SK-N-SH treated with all-trans-retinoic acid at 6 μM for 48 hours (cell line): ENCODE measurements around the gene ERN2.

Source experiments
- ATAC-seq: fragments of 200-7000 bp; cut with Tn5 transposase; 3 replicates; pipeline ENCODE4 v1.9.1; 2020; ENCODE audit warnings: mild to moderate bottlenecking, moderate library complexity
- ARNTL ChIP-seq: fragments of 450-650 bp; formaldehyde crosslinking; IDR thresholded peaks from 2 replicates; pipeline ENCODE4 v1.5.0; 2020; ENCODE audit warnings: low read depth, mild to moderate bottlenecking, moderate library complexity, borderline replicate concordance
- BACH2 ChIP-seq: fragments of 250-450 bp; sonication (Bioruptor Pico); IDR thresholded peaks from 2 replicates; pipeline ENCODE4 v1.9.0; 2021; ENCODE audit warnings: mild to moderate bottlenecking, borderline replicate concordance
- CREB5 ChIP-seq: fragments of 250-450 bp; sonication (Bioruptor Pico); IDR thresholded peaks from 2 replicates; pipeline ENCODE4 v1.5.1; 2020; ENCODE audit warnings: low read depth, mild to moderate bottlenecking, moderate library complexity
- CSDC2 ChIP-seq: fragments of 250-450 bp; sonication (Bioruptor Pico); IDR thresholded peaks from 2 replicates; pipeline ENCODE4 v1.5.0; 2020; ENCODE audit warnings: mild to moderate bottlenecking, moderate library complexity
- CSRNP3 ChIP-seq: fragments of 250-450 bp; sonication (Bioruptor Pico); IDR thresholded peaks from 2 replicates; pipeline ENCODE4 v1.5.1; 2021; ENCODE audit warnings: mild to moderate bottlenecking, moderate library complexity
- ESRRG ChIP-seq: fragments of 250-450 bp; sonication (Bioruptor Pico); IDR thresholded peaks from 2 replicates; pipeline ENCODE4 v1.6.1; 2021; ENCODE audit warnings: mild to moderate bottlenecking
- GLIS3 ChIP-seq: fragments of 250-450 bp; sonication (Bioruptor Pico); IDR thresholded peaks from 2 replicates; pipeline ENCODE4 v1.5.0; 2020; ENCODE audit warnings: mild to moderate bottlenecking, moderate library complexity
- ISL1 ChIP-seq: fragments of 250-450 bp; sonication (Bioruptor Pico); IDR thresholded peaks from 2 replicates; pipeline ENCODE4 v2.1.2; 2022; ENCODE audit warnings: mild to moderate bottlenecking, moderate library complexity
- OSR1 ChIP-seq: fragments of 250-450 bp; sonication (Bioruptor Pico); IDR thresholded peaks from 2 replicates; pipeline ENCODE4 v1.8.0; 2022; ENCODE audit warnings: moderate library complexity, mild to moderate bottlenecking, inconsistent platforms
- PATZ1 ChIP-seq: fragments of 250-450 bp; sonication (Bioruptor Pico); IDR thresholded peaks from 2 replicates; pipeline ENCODE4 v1.8.0; 2020; ENCODE audit warnings: mild to moderate bottlenecking, moderate library complexity, borderline replicate concordance
- PPARA ChIP-seq: fragments of 250-450 bp; sonication (Bioruptor Pico); IDR thresholded peaks from 2 replicates; pipeline ENCODE4 v1.5.0; 2020; ENCODE audit warnings: mild to moderate bottlenecking, borderline replicate concordance
- RARB ChIP-seq: fragments of 250-450 bp; sonication (Bioruptor Pico); IDR thresholded peaks from 2 replicates; pipeline ENCODE4 v1.8.0; 2021; ENCODE audit warnings: mild to moderate bottlenecking, moderate library complexity
- SNAI2 ChIP-seq: fragments of 250-450 bp; sonication (Bioruptor Pico); IDR thresholded peaks from 2 replicates; pipeline ENCODE4 v1.5.0; 2020; ENCODE audit warnings: mild to moderate bottlenecking, moderate library complexity
- TCF4 ChIP-seq: fragments of 250-450 bp; sonication (Bioruptor Pico); IDR thresholded peaks from 2 replicates; pipeline ENCODE4 v1.8.0; 2021; ENCODE audit warnings: mild to moderate bottlenecking, moderate library complexity, borderline replicate concordance
- TOX ChIP-seq: fragments of 250-450 bp; sonication (Bioruptor Pico); IDR thresholded peaks from 2 replicates; pipeline ENCODE4 v1.8.0; 2021; ENCODE audit warnings: mild to moderate bottlenecking, moderate library complexity, borderline replicate concordance
- TSHZ2 ChIP-seq: fragments of 250-450 bp; sonication (Bioruptor Pico); IDR thresholded peaks from 2 replicates; pipeline ENCODE4 v1.5.0; 2020; ENCODE audit warnings: mild to moderate bottlenecking, moderate library complexity
- ZC3H10 ChIP-seq: fragments of 250-450 bp; sonication (Bioruptor Pico); IDR thresholded peaks from 2 replicates; pipeline ENCODE4 v1.5.1; 2021; ENCODE audit warnings: mild to moderate bottlenecking, moderate library complexity
- ZFP3 ChIP-seq: fragments of 250-450 bp; sonication (Bioruptor Pico); IDR thresholded peaks from 2 replicates; pipeline ENCODE4 v1.5.0; 2020; ENCODE audit warnings: mild to moderate bottlenecking, moderate library complexity
- ZFP30 ChIP-seq: fragments of 450-650 bp; formaldehyde crosslinking; IDR thresholded peaks from 2 replicates; pipeline ENCODE4 v1.5.0; 2022; ENCODE audit warnings: mild to moderate bottlenecking, moderate library complexity
- ZNF565 ChIP-seq: fragments of 450-650 bp; formaldehyde crosslinking; conservative IDR thresholded peaks from 2 replicates; pipeline ENCODE4 v1.5.0; 2020; ENCODE audit warnings: low read depth, mild to moderate bottlenecking, moderate library complexity
- ZNF70 ChIP-seq: fragments of 450-650 bp; formaldehyde crosslinking; IDR thresholded peaks from 2 replicates; pipeline ENCODE4 v1.5.0; 2020; ENCODE audit warnings: mild to moderate bottlenecking, moderate library complexity
- ZNF8 ChIP-seq: fragments of 450-650 bp; formaldehyde crosslinking; IDR thresholded peaks from 2 replicates; pipeline ENCODE4 v1.5.0; 2020; ENCODE audit warnings: mild to moderate bottlenecking, moderate library complexity

The ERN2 gene

GRCh38 chr16:23710008-23710407 is 3.0 kb downstream of the ERN2 start:
- TF ChIP-seq TOX (CRISPR knock-in tag): no peak
- no peak for TF ChIP-seq TSHZ2
- TF ChIP-seq GLIS3 (CRISPR knock-in tag): no peak
- TF ChIP-seq CREB5 (CRISPR knock-in tag): no peak
- TF ChIP-seq PATZ1: no peak
- no peak for TF ChIP-seq ZNF8 (CRISPR knock-in tag)
- no peak for TF ChIP-seq OSR1 (CRISPR knock-in tag)
- no peak for TF ChIP-seq PPARA (CRISPR knock-in tag)
- no peak for TF ChIP-seq ZFP30
- TF ChIP-seq ISL1: no peak
- no peak for TF ChIP-seq ESRRG (CRISPR knock-in tag)
- TF ChIP-seq RARB (CRISPR knock-in tag): no peak
- no peak for TF ChIP-seq CSDC2 (CRISPR knock-in tag)
- no peak for TF ChIP-seq BACH2
- TF ChIP-seq ZNF565 (CRISPR knock-in tag): no peak
- TF ChIP-seq CSRNP3 (CRISPR knock-in tag): no peak
- no peak for TF ChIP-seq SNAI2 (CRISPR knock-in tag)
- no peak for TF ChIP-seq ZNF70 (CRISPR knock-in tag)
- TF ChIP-seq TCF4: no peak
- TF ChIP-seq ZFP3 (CRISPR knock-in tag): no peak
- TF ChIP-seq, all 23 proteins: peak for 0
- ATAC-seq: no peak

- TF ChIP-seq PPARA (CRISPR knock-in tag): no peak
- no peak for TF ChIP-seq TCF4
- TF ChIP-seq OSR1 (CRISPR knock-in tag): no peak
- no peak for TF ChIP-seq RARB (CRISPR knock-in tag)
- no peak for TF ChIP-seq CREB5 (CRISPR knock-in tag)
- no peak for TF ChIP-seq CSDC2 (CRISPR knock-in tag)
- no peak for TF ChIP-seq ZC3H10 (CRISPR knock-in tag)
- no peak for ATAC-seq
Observed at GRCh38 chr16:23709536-23709935, 3.5 kb downstream of the ERN2 start.

GRCh38 chr16:23706439-23706838 is 6.6 kb downstream of the ERN2 start:
- TF ChIP-seq TOX (CRISPR knock-in tag) (no peak), TCF4 (no peak), ARNTL (CRISPR knock-in tag) (no peak), TSHZ2 (no peak), ISL1 (no peak), ZFP30 (no peak), PPARA (CRISPR knock-in tag) (no peak), ZFP3 (CRISPR knock-in tag) (no peak), PATZ1 (no peak), ZNF70 (CRISPR knock-in tag) (no peak), OSR1 (CRISPR knock-in tag) (no peak), CREB5 (CRISPR knock-in tag) (no peak), BACH2 (no peak)
- ATAC-seq: no peak
